ENCODE measurements around the gene SPINK9. TPM values are rescaled to one million over a fixed set of nuclear protein-coding genes. Genes with fewer than 3 reads are reported as not detected.
"Not testable (repeated sequence)": the region's sequence is repeated elsewhere in the genome, so short reads cannot be mapped to it uniquely, and the experiment has no call there.

Gene SPINK9
- not detected for total RNA-seq
- long read RNA-seq, partial matches to known transcripts = 2 of 3 reads
- long read RNA-seq, other reads (novel, unspliced or antisense) = 1 of 3 reads

- DNase-seq = no peak
- ATAC-seq (ENCODE audit: poor library complexity) = no peak
- intact Hi-C loops (cut with DNase I) = no loop called here
Observed at GRCh38 chr5:148335259-148335658, at the start of gene SPINK9. Gene SPINK9, plus strand, starts transcription at chr5:148335559. Its CDS starts 55 bp downstream, at chr5:148335614.

GRCh38 chr5:148290271-148291195, 44.8 kb upstream of the SPINK9 start:
- intact Hi-C loops (cut with DNase I) = loop anchor here (10.0 kb wide), 1 partner anchor 434 kb away; no protein-coding TSS in a partner anchor

GRCh38 chr5:148297731-148298130, 37.6 kb upstream of the SPINK9 start:
- no peak for ATAC-seq (ENCODE audit: poor library complexity)
- intact Hi-C loops (cut with DNase I) = loop anchor here (10.0 kb wide), 1 partner anchor 427 kb away; no protein-coding TSS in a partner anchor

More at GRCh38 chr5:148290271-148291195, 44.8 kb upstream of the SPINK9 start:
- ATAC-seq (ENCODE audit: poor library complexity) (no peak), DNase-seq (no peak)

GRCh38 chr5:148306446-148306845, 28.9 kb upstream of the SPINK9 start:
- intact Hi-C loops (cut with DNase I) = no loop called here
- no peak for DNase-seq
- ATAC-seq (ENCODE audit: poor library complexity) = no peak

More at GRCh38 chr5:148297731-148298130, 37.6 kb upstream of the SPINK9 start:
- no peak for DNase-seq

- intact Hi-C loops (cut with DNase I) = no loop called here
- no peak for ATAC-seq (ENCODE audit: poor library complexity)
- no peak for DNase-seq
Observed at GRCh38 chr5:148309019-148309418, 26.3 kb upstream of the SPINK9 start.

GRCh38 chr5:148309746-148310145, 25.6 kb upstream of the SPINK9 start:
- intact Hi-C loops (cut with DNase I) = no loop called here
- DNase-seq = no peak
- no peak for ATAC-seq (ENCODE audit: poor library complexity)

GRCh38 chr5:148311484-148311883, 23.9 kb upstream of the SPINK9 start:
- ATAC-seq (ENCODE audit: poor library complexity) = no peak
- no peak for DNase-seq
- intact Hi-C loops (cut with DNase I) = no loop called here

- intact Hi-C loops (cut with DNase I) = no loop called here
- no peak for DNase-seq
- ATAC-seq (ENCODE audit: poor library complexity) = no peak
Observed at GRCh38 chr5:148312153-148312552, 23.2 kb upstream of the SPINK9 start, which contains the start of gene SPINK7. Gene SPINK7, plus strand, starts transcription at chr5:148312423. Its CDS starts 61 bp downstream, at chr5:148312484.

GRCh38 chr5:148314187-148314586, 21.2 kb upstream of the SPINK9 start:
- no peak for ATAC-seq (ENCODE audit: poor library complexity)

GRCh38 chr5:148314731-148315130, 20.6 kb upstream of the SPINK9 start:
- ATAC-seq (ENCODE audit: poor library complexity) (no peak), DNase-seq (no peak)
- intact Hi-C loops (cut with DNase I) = no loop called here

More at GRCh38 chr5:148314187-148314586, 21.2 kb upstream of the SPINK9 start:
- no peak for DNase-seq
- intact Hi-C loops (cut with DNase I) = no loop called here

GRCh38 chr5:148320011-148320963, 15.1 kb upstream of the SPINK9 start:
- DNase-seq = peak; percentile 40
- ATAC-seq (ENCODE audit: poor library complexity); intact Hi-C loops (cut with DNase I): not testable (repeated sequence)

GRCh38 chr5:148333262-148333849, 2.0 kb upstream of the SPINK9 start:
- DNase-seq (no peak), ATAC-seq (ENCODE audit: poor library complexity) (no peak)
- intact Hi-C loops (cut with DNase I) = no loop called here

GRCh38 chr5:148336704-148337435, 1.5 kb downstream of the SPINK9 start:
- ATAC-seq (ENCODE audit: poor library complexity) = no peak
- intact Hi-C loops (cut with DNase I) = no loop called here
- no peak for DNase-seq

GRCh38 chr5:148342371-148343045, 7.1 kb downstream of the SPINK9 start:
- intact Hi-C loops (cut with DNase I) = no loop called here
- ATAC-seq (ENCODE audit: poor library complexity) (no peak), DNase-seq (no peak)

GRCh38 chr5:148343046-148343407, 7.7 kb downstream of the SPINK9 start:
- intact Hi-C loops (cut with DNase I) = no loop called here
- ATAC-seq (ENCODE audit: poor library complexity) (no peak), DNase-seq (no peak)

GRCh38 chr5:148343603-148344487, 8.5 kb downstream of the SPINK9 start:
- no peak for ATAC-seq (ENCODE audit: poor library complexity)
- intact Hi-C loops (cut with DNase I) = no loop called here
- DNase-seq = no peak

Measured in Right ventricle myocardium superior (tissue), 1 donor.